T-cell (primary cell): Measurements from ENCODE around the gene CCBE1. TPM values are rescaled to one million over a fixed set of nuclear protein-coding genes. Genes with fewer than 3 reads are reported as not detected.

Experiments
- ATAC-seq, 4 experiments: fragments of 200-7000 bp in 3 of 4; fragments of 150-1000 bp in 1 of 4; cut with Tn5 transposase; replicated peaks in 1 of 4; 1 replicate in 3 of 4; 2 replicates in 1 of 4; pipeline ENCODE4 v1.10.0; 2021; ENCODE audit warnings: moderate library complexity in 3 of 4, mild to moderate bottlenecking in 2 of 4, moderate number of reproducible peaks in 1 of 4
- CTCF ChIA-PET, 2 donors: fragments of 300-600 bp; sonication (Branson Sonifier 250); formaldehyde crosslinking; loops; one replicate each; lab custom pipeline; 2022; ENCODE audit warnings: antibody characterized with exemption in 2 of 2; lab: Charles Lee
- POLR2A ChIA-PET, 2 donors: fragments of 300-600 bp; sonication (Branson Sonifier 250); formaldehyde crosslinking; loops; one replicate each; lab custom pipeline; 2022; ENCODE audit warnings: antibody characterized with exemption in 2 of 2; lab: Charles Lee
- DNase-seq, 35 experiments: peaks; one replicate each; pipeline versions ENCODE4 v3.0.0 to v3.0.0-alpha.2; 2013 to 2023
- H3K27ac ChIP-seq: one replicate; pipeline ENCODE4 v1.5.1; 2013; ENCODE audit warnings: low read length
- H3K27me3 ChIP-seq, 2 experiments: replicated peaks in 1 of 2; 1 replicate in 1 of 2; 2 replicates in 1 of 2; pipeline versions ENCODE4 v1.6.1 to v1.7.0; 2013; ENCODE audit warnings: low read length in 1 of 2, mixed read lengths in 1 of 2; ENCODE audit not compliant: control insufficient read depth in 2 of 2, insufficient read depth in 2 of 2; ENCODE audit errors: extremely low read depth in 1 of 2
- H3K36me3 ChIP-seq, 2 donors: 1 replicate in 1 of 2; 2 replicates in 1 of 2; pipeline versions ENCODE4 v1.6.1 to v1.7.0; 2013; ENCODE audit warnings: low read length in 1 of 2; ENCODE audit not compliant: control insufficient read depth in 2 of 2, insufficient read depth in 1 of 2; ENCODE audit errors: extremely low read depth in 1 of 2
- H3K4me1 ChIP-seq, 2 experiments: 1 replicate in 1 of 2; 2 replicates in 1 of 2; pipeline versions ENCODE4 v1.6.1 to v1.7.0; 2013; ENCODE audit warnings: low read length in 2 of 2, mixed read lengths in 1 of 2; ENCODE audit not compliant: insufficient read depth in 2 of 2, control insufficient read depth in 1 of 2; ENCODE audit errors: extremely low read depth in 1 of 2
- H3K4me3 ChIP-seq, 2 donors: 1 replicate in 1 of 2; 2 replicates in 1 of 2; pipeline versions ENCODE4 v1.5.1 to v1.7.0; 2013; ENCODE audit warnings: mild to moderate bottlenecking in 2 of 2, low read length in 1 of 2, moderate library complexity in 1 of 2; ENCODE audit not compliant: control insufficient read depth in 1 of 2; ENCODE audit errors: extremely low read depth in 1 of 2
- H3K9me3 ChIP-seq: 2 replicates; pipeline ENCODE4 v1.7.0; 2013
- H3K27ac Mint-ChIP-seq, 2 donors: one replicate each; pipeline ENCODE4 v1.8.0; 2020 to 2021; ENCODE audit warnings: mild to moderate bottlenecking in 2 of 2, mixed read lengths in 2 of 2
- H3K27me3 Mint-ChIP-seq, 2 donors: one replicate each; pipeline ENCODE4 v1.8.0; 2021 to 2022; ENCODE audit warnings: mixed read lengths in 2 of 2
- H3K36me3 Mint-ChIP-seq: one replicate; pipeline ENCODE4 v1.8.0; 2021; ENCODE audit warnings: mixed read lengths
- H3K4me1 Mint-ChIP-seq, 3 donors: one replicate each; pipeline ENCODE4 v1.8.0; 2020 to 2022; ENCODE audit warnings: mixed read lengths in 3 of 3, mild to moderate bottlenecking in 1 of 3
- H3K4me3 Mint-ChIP-seq, 3 donors: one replicate each; pipeline ENCODE4 v1.8.0; 2020 to 2022; ENCODE audit warnings: mild to moderate bottlenecking in 3 of 3, mixed read lengths in 3 of 3, moderate library complexity in 3 of 3
- H3K9me3 Mint-ChIP-seq, 3 donors: one replicate each; pipeline ENCODE4 v1.8.0; 2020 to 2022; ENCODE audit warnings: mixed read lengths in 3 of 3
- WGBS: methylation state at CpG from one replicate; pipeline ENCODE4 v1.1.5; 2013; ENCODE audit warnings: missing lambda C conversion rate; ENCODE audit not compliant: insufficient coverage; 5-methylcytosine and 5-hydroxymethylcytosine counted together
- total RNA-seq, 35 experiments: library from RNA in 6 of 35; stranded (reverse) in 6 of 35; fragments of 120-200 nt in 1 of 35; gene quantifications; one replicate each; pipeline versions ENCODE4 v1.2.1 to v1.2.4 and lab custom pipeline; 2013 to 2026

Gene CCBE1
- total RNA-seq, 5 donors from 2014 or later (not counting 1 experiment from before 2014, with no cell fraction given) = 0.07 to 0.32 (median 0.29) TPM; not detected in 2

GRCh38 chr18:59694824-59695223 is 2.4 kb downstream of the CCBE1 start:
- no CpG with 5 or more reads among the region's 4 CpGs for WGBS

GRCh38 chr18:59691996-59692395 is 5.2 kb downstream of the CCBE1 start:
- Mint-ChIP-seq H3K36me3 (no peaks in the 10 kb centered on the region), H3K4me3 (no peak overlapping the region), H3K4me1 (peaks cover 3 to 8% (median 4%) of the 10 kb centered on the region in 3 donors), H3K9me3 (no peaks in the 10 kb centered on the region), H3K27me3 (peaks cover 41 to 45% of the 10 kb centered on the region in 2 donors), H3K27ac (no peak overlapping the region)
- ChIA-PET POLR2A (no interaction called here), CTCF (no interaction called here)
- Histone ChIP-seq H3K4me3 (no peak overlapping the region), H3K4me1 (peaks cover under 1 to 5% of the 10 kb centered on the region in 2 experiments), H3K27ac (no peak overlapping the region), H3K27me3 (peaks cover 9 to 11% of the 10 kb centered on the region in 2 experiments), H3K9me3 (no peaks in the 10 kb centered on the region), H3K36me3 (no peaks in the 10 kb centered on the region)
- WGBS = no CpG with 5 or more reads among the region's 4 CpGs
- DNase-seq (no peak), ATAC-seq (no peak)

More at GRCh38 chr18:59694824-59695223, 2.4 kb downstream of the CCBE1 start:
- Histone ChIP-seq H3K27me3 (peaks cover 16 to 24% of the 10 kb centered on the region in 2 experiments), H3K36me3 (no peaks in the 10 kb centered on the region), H3K27ac (no peak overlapping the region), H3K4me1 (peaks cover 2 to 12% of the 10 kb centered on the region in 2 experiments), H3K4me3 (no peak overlapping the region), H3K9me3 (no peaks in the 10 kb centered on the region)
- H3K4me1 Mint-ChIP-seq = peaks cover 6 to 15% (median 12%) of the 10 kb centered on the region in 3 donors
- H3K9me3 Mint-ChIP-seq = no peaks in the 10 kb centered on the region
- H3K27ac Mint-ChIP-seq = peak overlapping the region in 1 of 2 donors; percentile 7
- DNase-seq (no peak), ATAC-seq (no peak)
- peaks cover 51 to 53% of the 10 kb centered on the region in 2 donors for H3K27me3 Mint-ChIP-seq
- H3K4me3 Mint-ChIP-seq = no peak overlapping the region
- CTCF ChIA-PET = no interaction called here
- POLR2A ChIA-PET = no interaction called here
- H3K36me3 Mint-ChIP-seq = no peaks in the 10 kb centered on the region

DNA sequence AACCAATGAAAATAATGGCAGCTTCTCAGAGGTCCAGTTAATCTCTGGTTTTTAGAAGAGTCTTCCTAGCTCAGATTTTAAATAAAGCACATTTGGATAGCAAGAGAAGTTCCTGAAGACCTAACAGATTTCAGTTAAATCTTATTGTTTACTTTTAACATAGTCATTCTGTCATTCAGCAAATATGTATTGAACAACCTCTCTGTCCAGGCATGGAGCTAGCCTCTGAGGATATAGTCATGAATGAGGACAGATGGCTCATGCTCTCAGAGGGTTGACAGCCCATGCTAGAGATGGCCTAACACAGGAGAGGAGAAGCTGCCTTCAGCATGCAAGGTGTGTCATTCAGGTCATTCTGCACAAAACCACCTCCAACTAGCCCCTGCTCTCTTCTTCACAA is 6.2 kb downstream of the CCBE1 start:
- Histone ChIP-seq H3K4me3 (no peak overlapping the region), H3K27ac (no peak overlapping the region), H3K9me3 (no peaks in the 10 kb centered on the region), H3K27me3 (peaks cover under 1 to 7% of the 10 kb centered on the region in 2 experiments), H3K4me1 (no peaks in the 10 kb centered on the region), H3K36me3 (no peaks in the 10 kb centered on the region)
- no peak overlapping the region for H3K27ac Mint-ChIP-seq
- ChIA-PET POLR2A (interaction anchor here in 1 of 2 donors (0.6 kb wide), 1 partner anchor 199 kb away, joined by 6 read pairs; no protein-coding TSS in a partner anchor), CTCF (no interaction called here)
- no peaks in the 10 kb centered on the region for H3K36me3 Mint-ChIP-seq
- H3K4me1 Mint-ChIP-seq = peaks cover 0 to 2% (median under 1%) of the 10 kb centered on the region in 3 donors
- no peaks in the 10 kb centered on the region for H3K9me3 Mint-ChIP-seq
- ATAC-seq (no peak), DNase-seq (no peak)
- peaks cover 37 to 39% of the 10 kb centered on the region in 2 donors for H3K27me3 Mint-ChIP-seq
- H3K4me3 Mint-ChIP-seq = no peak overlapping the region

GRCh38 chr18:59690186-59690982 is 6.8 kb downstream of the CCBE1 start:
- WGBS = no CpG with 5 or more reads among the region's 8 CpGs
- DNase-seq = no peak
- no peak for ATAC-seq
- Histone ChIP-seq H3K4me3 (no peak overlapping the region), H3K27me3 (peaks cover 0 to 7% of the 10 kb centered on the region in 2 experiments), H3K4me1 (no peaks in the 10 kb centered on the region), H3K36me3 (no peaks in the 10 kb centered on the region), H3K9me3 (no peaks in the 10 kb centered on the region), H3K27ac (no peak overlapping the region)
- no peak overlapping the region for H3K27ac Mint-ChIP-seq
- H3K4me3 Mint-ChIP-seq = no peak overlapping the region
- H3K27me3 Mint-ChIP-seq = peaks cover 32 to 33% of the 10 kb centered on the region in 2 donors
- POLR2A ChIA-PET = interaction anchor here in 1 of 2 donors (0.6 kb wide), 1 partner anchor 199 kb away, joined by 6 read pairs; no protein-coding TSS in a partner anchor
- no peaks in the 10 kb centered on the region for H3K9me3 Mint-ChIP-seq
- H3K4me1 Mint-ChIP-seq = no peaks in the 10 kb centered on the region
- H3K36me3 Mint-ChIP-seq = no peaks in the 10 kb centered on the region
- CTCF ChIA-PET = no interaction called here

- CTCF ChIA-PET = no interaction called here
- WGBS = 90% methylated on average over 2 of the region's 3 CpGs
- H3K27me3 Mint-ChIP-seq = peaks cover 26 to 28% of the 10 kb centered on the region in 2 donors
Observed at GRCh38 chr18:59689756-59690155, 7.5 kb downstream of the CCBE1 start.

DNA sequence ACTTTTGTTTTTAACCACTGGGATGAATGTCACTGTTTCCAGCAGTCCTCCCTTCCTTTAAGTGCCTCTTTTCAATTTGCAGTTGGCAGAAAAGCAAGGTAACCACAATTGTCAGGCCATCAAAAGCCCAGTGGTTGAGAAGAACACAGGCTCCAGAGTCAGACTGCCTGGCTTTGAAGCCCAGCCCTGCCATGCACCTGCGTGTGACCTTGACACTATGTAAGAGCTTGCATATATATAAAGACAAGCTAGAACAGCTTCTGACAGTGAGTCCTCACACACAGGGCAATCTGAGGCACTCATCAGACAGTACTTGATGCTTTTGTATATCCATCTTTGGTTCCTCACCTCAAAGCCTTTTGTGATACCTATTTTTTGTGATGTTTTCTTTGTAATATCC is 11.0 kb downstream of the CCBE1 start:
- H3K4me1 Mint-ChIP-seq = no peaks in the 10 kb centered on the region

More at GRCh38 chr18:59689756-59690155, 7.5 kb downstream of the CCBE1 start:
- H3K4me1 ChIP-seq = no peaks in the 10 kb centered on the region
- POLR2A ChIA-PET = no interaction called here
- H3K9me3 ChIP-seq = no peaks in the 10 kb centered on the region
- Mint-ChIP-seq H3K9me3 (no peaks in the 10 kb centered on the region), H3K27ac (no peak overlapping the region), H3K4me3 (no peak overlapping the region), H3K4me1 (no peaks in the 10 kb centered on the region), H3K36me3 (no peaks in the 10 kb centered on the region)
- no peak for ATAC-seq
- H3K27ac ChIP-seq = no peak overlapping the region
- no peak for DNase-seq
- H3K36me3 ChIP-seq = no peaks in the 10 kb centered on the region
- H3K4me3 ChIP-seq = no peak overlapping the region
- H3K27me3 ChIP-seq = peaks cover 0 to 2% of the 10 kb centered on the region in 2 experiments

More for the DNA sequence above, 11.0 kb downstream of the CCBE1 start:
- no peaks in the 10 kb centered on the region for H3K9me3 ChIP-seq
- 0% methylated on average over 1 of the region's 1 CpG for WGBS
- H3K27me3 ChIP-seq = peaks cover 0 to 2% of the 10 kb centered on the region in 2 experiments
- Mint-ChIP-seq H3K9me3 (no peaks in the 10 kb centered on the region), H3K4me3 (no peak overlapping the region), H3K36me3 (no peaks in the 10 kb centered on the region), H3K27ac (no peak overlapping the region), H3K27me3 (peaks cover 12 to 16% of the 10 kb centered on the region in 2 donors)
- no peaks in the 10 kb centered on the region for H3K4me1 ChIP-seq
- no peak overlapping the region for H3K4me3 ChIP-seq
- H3K27ac ChIP-seq = no peak overlapping the region
- no peaks in the 10 kb centered on the region for H3K36me3 ChIP-seq
- DNase-seq (no peak), ATAC-seq (no peak)
- CTCF ChIA-PET = no interaction called here
- POLR2A ChIA-PET = no interaction called here
